SU-DHL-6 (cell line): ENCODE results near the gene ARL8B.
A peak's percentile ranks its signal among the peaks of the same experiment; 100 is the strongest.

Experiments
- H2AFZ ChIP-seq: fragments of 200-600 bp; sonication (generic); 2 replicates; pipeline ENCODE4 v1.6.1; 2014; ENCODE audit warnings: low read depth, mild to moderate bottlenecking, moderate library complexity, mixed read lengths, antibody characterized with exemption, low read length; ENCODE audit not compliant: severe bottlenecking
- H3F3A ChIP-seq: fragments of 200-600 bp; shearing (Covaris generic); 2 replicates; pipeline ENCODE4 v1.6.0; 2016; ENCODE audit warnings: antibody characterized with exemption, mild to moderate bottlenecking; ENCODE audit not compliant: insufficient read depth
- H3K27ac ChIP-seq: fragments of 200-600 bp; sonication (generic); 2 replicates; pipeline ENCODE4 v1.5.1; 2016; ENCODE audit warnings: low read depth, mild to moderate bottlenecking, low read length, moderate library complexity, mixed read lengths
- H3K27me3 ChIP-seq: fragments of 200-600 bp; sonication (generic), shearing (Covaris generic); 2 replicates; pipeline ENCODE4 v1.6.0; 2014; ENCODE audit warnings: mild to moderate bottlenecking, low read length
- H3K36me3 ChIP-seq: fragments of 200-600 bp; sonication (generic); 2 replicates; pipeline ENCODE4 v1.6.1; 2014; ENCODE audit warnings: mild to moderate bottlenecking, low read length, mixed read lengths
- H3K4me2 ChIP-seq: fragments of 300-600, 200-600 bp; shearing (Covaris generic), sonication (generic); 2 replicates; pipeline ENCODE4 v1.6.0; 2014; ENCODE audit warnings: low read length, low read depth, mild to moderate bottlenecking; ENCODE audit not compliant: poor library complexity, severe bottlenecking
- H3K4me3 ChIP-seq: fragments of 200-600 bp; sonication (generic); 2 replicates; pipeline ENCODE4 v1.5.1; 2014; ENCODE audit warnings: antibody characterized with exemption, low read length, mild to moderate bottlenecking, mixed read lengths; ENCODE audit not compliant: insufficient read depth, poor library complexity, severe bottlenecking
- H3K79me2 ChIP-seq: fragments of 200-600 bp; sonication (generic); 2 replicates; pipeline ENCODE4 v1.6.1; 2014; ENCODE audit warnings: mild to moderate bottlenecking, low read length, moderate library complexity; ENCODE audit not compliant: insufficient read depth
- H3K9ac ChIP-seq: fragments of 200-600 bp; sonication (generic); 2 replicates; pipeline ENCODE4 v1.7.0; 2014; ENCODE audit warnings: mild to moderate bottlenecking, low read length
- H3K9me2 ChIP-seq: fragments of 200-600 bp; sonication (generic); replicated peaks from 2 replicates; pipeline ENCODE4 v1.6.1; 2014; ENCODE audit warnings: low read length; ENCODE audit not compliant: insufficient read depth
- H3K9me3 ChIP-seq: fragments of 200-600 bp; sonication (generic); 2 replicates; pipeline ENCODE4 v1.6.1; 2014; ENCODE audit warnings: low read length, mixed read lengths; ENCODE audit not compliant: insufficient read depth
- H4K20me1 ChIP-seq: fragments of 200-600 bp; sonication (generic); 2 replicates; pipeline ENCODE4 v1.6.1; 2014; ENCODE audit warnings: low read depth, mild to moderate bottlenecking, antibody characterized with exemption, low read length, moderate library complexity, mixed read lengths
- EZH2phosphoT487 ChIP-seq: fragments of 200-600 bp; sonication (generic), shearing (Covaris generic); conservative IDR thresholded peaks from 2 replicates; pipeline ENCODE4 v1.6.1; 2018; ENCODE audit warnings: mild to moderate bottlenecking, antibody characterized with exemption, low read length, moderate library complexity, mixed read lengths
- TF ChIP-seq, protein P1 (sequence below): fragments of 200-600 bp; sonication (generic); IDR thresholded peaks from one replicate; pipeline ENCODE4 v1.5.1; 2017; ENCODE audit warnings: antibody characterized with exemption, mild to moderate bottlenecking, low read length, moderate library complexity; ENCODE audit not compliant: insufficient read depth, poor library complexity, severe bottlenecking

ARL8B gene

DNA sequence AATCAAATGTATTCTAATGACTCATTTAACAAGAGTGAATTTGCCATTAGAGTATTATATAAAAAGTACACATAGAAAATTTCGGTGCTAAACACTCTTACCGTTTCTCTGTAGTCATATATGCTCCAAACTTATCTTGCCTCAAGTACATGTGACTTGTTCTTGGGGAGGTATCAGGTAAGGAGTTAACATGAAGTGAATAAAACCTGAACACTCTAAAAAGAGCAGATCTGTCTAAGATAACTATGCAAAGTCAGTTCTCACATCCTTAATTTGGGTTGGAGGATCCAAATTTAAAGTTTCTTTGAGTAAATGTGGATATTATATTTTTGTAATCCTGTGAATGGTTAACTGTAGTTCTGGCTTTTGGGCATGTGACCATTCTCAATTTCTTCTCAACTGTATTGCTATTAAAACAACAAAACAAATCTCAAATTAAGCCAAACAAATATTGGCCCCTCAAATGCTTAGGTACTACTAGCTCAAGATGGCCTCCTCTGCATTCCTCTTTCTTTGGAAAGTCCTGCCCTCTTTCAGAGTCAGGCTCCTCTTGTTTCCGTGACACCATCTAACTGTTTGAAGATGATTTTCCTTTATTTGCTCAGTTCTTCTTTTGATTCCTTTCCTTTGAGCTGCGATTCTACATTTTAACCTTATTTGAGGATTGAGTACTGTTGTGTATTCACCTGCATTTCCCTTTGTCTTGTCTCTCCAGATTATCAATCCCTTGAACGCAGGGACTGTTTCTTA is 69.6 kb downstream of the ARL8B start:
- no peak overlapping the region for H2AFZ ChIP-seq
- peaks cover 26% of the 10 kb centered on the region for H3K36me3 ChIP-seq
- H3K27me3 ChIP-seq, result no peaks in the 10 kb centered on the region
- H3K9me3 ChIP-seq, result no peaks in the 10 kb centered on the region
- peak overlapping the region; percentile 97 for H3K4me2 ChIP-seq
- no peaks in the 10 kb centered on the region for H3K9me2 ChIP-seq
- H3K9ac ChIP-seq, result peak overlapping the region; percentile 99
- peak overlapping the region; percentile 95 for H3K4me3 ChIP-seq
- no peak for TF ChIP-seq EZH2phosphoT487
- TF ChIP-seq, protein P1, sequence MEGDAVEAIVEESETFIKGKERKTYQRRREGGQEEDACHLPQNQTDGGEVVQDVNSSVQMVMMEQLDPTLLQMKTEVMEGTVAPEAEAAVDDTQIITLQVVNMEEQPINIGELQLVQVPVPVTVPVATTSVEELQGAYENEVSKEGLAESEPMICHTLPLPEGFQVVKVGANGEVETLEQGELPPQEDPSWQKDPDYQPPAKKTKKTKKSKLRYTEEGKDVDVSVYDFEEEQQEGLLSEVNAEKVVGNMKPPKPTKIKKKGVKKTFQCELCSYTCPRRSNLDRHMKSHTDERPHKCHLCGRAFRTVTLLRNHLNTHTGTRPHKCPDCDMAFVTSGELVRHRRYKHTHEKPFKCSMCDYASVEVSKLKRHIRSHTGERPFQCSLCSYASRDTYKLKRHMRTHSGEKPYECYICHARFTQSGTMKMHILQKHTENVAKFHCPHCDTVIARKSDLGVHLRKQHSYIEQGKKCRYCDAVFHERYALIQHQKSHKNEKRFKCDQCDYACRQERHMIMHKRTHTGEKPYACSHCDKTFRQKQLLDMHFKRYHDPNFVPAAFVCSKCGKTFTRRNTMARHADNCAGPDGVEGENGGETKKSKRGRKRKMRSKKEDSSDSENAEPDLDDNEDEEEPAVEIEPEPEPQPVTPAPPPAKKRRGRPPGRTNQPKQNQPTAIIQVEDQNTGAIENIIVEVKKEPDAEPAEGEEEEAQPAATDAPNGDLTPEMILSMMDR, result no peak
- H3K79me2 ChIP-seq, result peaks cover 93% of the 10 kb centered on the region
- peaks cover 46% of the 10 kb centered on the region for H3F3A ChIP-seq
- peaks cover 22% of the 10 kb centered on the region for H4K20me1 ChIP-seq
- H3K27ac ChIP-seq, result peak overlapping the region; percentile 88

DNA sequence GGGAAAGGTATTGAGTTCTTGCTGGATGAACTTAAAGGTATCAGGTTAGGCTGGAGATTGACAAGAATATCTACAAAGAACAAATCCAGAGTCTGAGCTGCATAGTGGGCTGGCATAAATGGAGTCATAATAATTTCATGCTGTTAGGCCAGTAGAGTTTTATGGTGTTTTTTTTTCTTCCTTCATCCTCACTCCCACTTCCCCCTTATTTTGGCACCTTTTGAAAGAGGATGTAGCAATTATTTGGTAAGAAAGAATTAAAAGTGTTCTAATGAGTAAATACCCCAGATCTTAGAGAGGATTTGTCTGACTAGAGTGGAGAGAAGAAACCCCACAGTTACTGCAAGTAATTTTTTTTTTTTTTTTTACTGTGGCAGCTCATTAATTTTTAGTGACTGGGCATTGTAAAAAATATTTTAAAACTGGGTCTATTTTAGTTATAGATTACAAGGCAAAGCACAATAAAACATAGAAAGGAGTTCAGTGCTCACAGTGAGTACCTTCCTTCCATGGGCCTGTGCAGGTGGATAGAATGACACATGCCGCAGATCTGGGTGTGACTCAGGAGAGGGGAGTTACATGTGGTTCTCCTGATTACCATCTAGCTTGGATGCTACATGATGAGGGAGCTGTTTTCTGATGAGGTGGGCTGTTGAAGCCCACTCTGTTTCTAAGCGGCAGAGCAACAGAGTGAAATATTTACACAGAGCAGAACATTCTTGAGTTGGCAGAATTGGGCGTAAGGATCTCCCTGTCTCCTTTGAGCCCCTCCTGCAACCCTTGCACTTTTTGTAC is 70.7 kb downstream of the ARL8B start:
- no peak overlapping the region for H2AFZ ChIP-seq

DNA sequence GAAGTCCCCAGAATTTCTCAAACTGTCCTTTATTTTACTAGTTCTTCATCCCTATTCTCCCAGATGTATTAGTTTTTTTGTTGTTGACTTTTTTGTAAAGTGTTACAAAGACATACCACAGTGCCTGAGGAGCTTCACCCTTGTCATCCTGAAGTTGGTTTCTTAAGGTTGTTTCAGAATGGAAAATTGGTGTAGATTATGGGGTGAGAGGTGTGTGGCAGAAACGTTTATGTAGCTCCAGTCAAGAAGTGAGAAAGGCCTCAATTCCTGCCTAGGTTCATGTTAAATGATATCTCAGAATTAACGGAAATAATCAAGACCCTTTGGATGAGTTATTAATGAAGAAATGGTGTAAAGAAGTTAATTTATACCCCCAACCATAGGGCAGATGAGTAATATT is 72.2 kb downstream of the ARL8B start:
- Histone ChIP-seq H3K4me2 (peak overlapping the region; percentile 62), H3K79me2 (peaks cover 100% of the 10 kb centered on the region), H3K27me3 (no peaks in the 10 kb centered on the region), H3K4me3 (no peak overlapping the region), H3K9ac (no peak overlapping the region), H3K36me3 (peaks cover 34% of the 10 kb centered on the region), H3K9me3 (no peaks in the 10 kb centered on the region), H2AFZ (no peak overlapping the region), H3K9me2 (no peaks in the 10 kb centered on the region), H4K20me1 (peaks cover 22% of the 10 kb centered on the region), H3K27ac (peak overlapping the region; percentile 95), H3F3A (peaks cover 67% of the 10 kb centered on the region)
- TF ChIP-seq, protein P1, result no peak
- no peak for TF ChIP-seq EZH2phosphoT487

More for the DNA sequence above, 70.7 kb downstream of the ARL8B start:
- no peaks in the 10 kb centered on the region for H3K9me3 ChIP-seq
- TF ChIP-seq, protein P1, result no peak
- TF ChIP-seq EZH2phosphoT487, result no peak
- peak overlapping the region; percentile 88 for H3K27ac ChIP-seq
- H3K9ac ChIP-seq, result peak overlapping the region; percentile 99
- H3K4me2 ChIP-seq, result peak overlapping the region; percentile 97
- peaks cover 26% of the 10 kb centered on the region for H3K36me3 ChIP-seq
- H4K20me1 ChIP-seq, result peaks cover 22% of the 10 kb centered on the region
- peak overlapping the region; percentile 95 for H3K4me3 ChIP-seq
- H3F3A ChIP-seq, result peaks cover 57% of the 10 kb centered on the region
- H3K9me2 ChIP-seq, result no peaks in the 10 kb centered on the region
- peaks cover 100% of the 10 kb centered on the region for H3K79me2 ChIP-seq
- H3K27me3 ChIP-seq, result no peaks in the 10 kb centered on the region
